NCI-H1417 treated with DMSO at 0.1 percent for 48 hours (cell line): ENCODE measurements around the gene ITFG2.

Experiments used
- DNase-seq: peaks from one replicate; lab custom pipeline; 2025; lab: John Stamatoyannopoulos, UW

ITFG2 gene

DNA sequence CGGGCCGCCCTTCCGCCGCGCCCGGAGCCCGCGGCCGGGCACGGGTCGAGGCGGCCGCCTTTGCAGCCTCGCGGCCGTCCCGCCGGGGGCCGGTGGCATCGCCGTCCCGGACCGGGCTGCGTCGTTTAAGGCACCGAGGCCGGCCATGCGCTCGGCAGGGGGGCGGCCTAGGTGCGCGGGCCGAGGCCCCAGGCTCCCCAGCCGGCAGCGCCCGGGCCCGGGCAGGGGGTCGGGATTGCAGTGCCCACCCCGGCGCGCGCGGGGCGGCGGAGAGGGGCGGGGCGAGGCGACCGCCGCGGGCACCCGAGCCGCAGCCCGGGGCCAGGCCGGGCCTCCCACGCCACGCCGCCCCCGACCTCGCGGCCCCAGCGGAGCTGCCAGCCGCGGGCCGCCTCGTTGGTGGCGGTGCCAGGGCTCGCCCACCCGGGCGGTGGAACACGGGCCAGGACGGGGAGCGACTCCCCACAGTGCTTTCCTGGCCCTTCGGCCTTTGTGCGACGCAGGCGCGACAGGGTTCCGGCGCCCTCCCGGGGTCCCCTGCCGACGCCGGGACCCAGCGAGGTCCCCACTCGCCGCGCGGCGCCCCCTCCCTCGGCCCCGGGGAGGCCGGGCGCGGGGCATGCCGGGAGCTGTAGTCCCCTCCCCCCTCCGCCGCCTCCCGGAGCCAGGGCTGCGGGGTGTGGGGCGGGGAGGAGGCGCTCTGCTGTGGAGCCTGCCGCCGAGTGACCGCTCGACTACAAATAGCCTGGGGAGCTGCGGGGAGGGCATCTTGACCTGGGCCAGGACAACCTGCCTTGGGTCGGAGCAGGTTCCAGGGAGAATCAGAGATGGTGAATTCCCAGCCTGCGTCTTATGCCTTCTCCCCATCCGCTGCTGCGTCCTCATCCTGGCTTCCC, 16.9 kb upstream of the ITFG2 start:
- DNase-seq, result no peak

DNA sequence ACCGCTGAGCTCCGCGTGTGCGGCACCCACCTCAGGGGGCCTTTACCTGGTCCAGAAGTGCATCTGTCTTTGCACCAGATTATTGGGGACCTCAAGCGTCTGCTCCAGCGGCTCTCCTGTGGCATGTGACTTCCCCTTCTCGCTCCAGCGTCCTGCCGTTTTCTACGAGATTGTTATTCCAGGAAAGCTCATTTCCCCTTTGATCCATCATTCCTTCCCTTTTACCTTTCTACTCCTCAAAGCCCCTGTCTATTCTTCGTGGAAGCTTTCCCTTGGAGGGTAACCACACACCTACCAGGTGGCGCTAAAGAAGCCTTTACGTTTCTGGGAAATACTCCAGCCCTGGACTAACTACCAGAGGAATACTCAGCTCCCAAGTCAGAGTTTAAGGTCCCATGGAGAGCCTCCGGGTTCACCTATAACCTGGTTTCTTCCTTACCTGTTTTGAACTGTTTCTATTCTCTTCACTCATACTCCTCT, 16.2 kb upstream of the ITFG2 start:
- no peak for DNase-seq

DNA sequence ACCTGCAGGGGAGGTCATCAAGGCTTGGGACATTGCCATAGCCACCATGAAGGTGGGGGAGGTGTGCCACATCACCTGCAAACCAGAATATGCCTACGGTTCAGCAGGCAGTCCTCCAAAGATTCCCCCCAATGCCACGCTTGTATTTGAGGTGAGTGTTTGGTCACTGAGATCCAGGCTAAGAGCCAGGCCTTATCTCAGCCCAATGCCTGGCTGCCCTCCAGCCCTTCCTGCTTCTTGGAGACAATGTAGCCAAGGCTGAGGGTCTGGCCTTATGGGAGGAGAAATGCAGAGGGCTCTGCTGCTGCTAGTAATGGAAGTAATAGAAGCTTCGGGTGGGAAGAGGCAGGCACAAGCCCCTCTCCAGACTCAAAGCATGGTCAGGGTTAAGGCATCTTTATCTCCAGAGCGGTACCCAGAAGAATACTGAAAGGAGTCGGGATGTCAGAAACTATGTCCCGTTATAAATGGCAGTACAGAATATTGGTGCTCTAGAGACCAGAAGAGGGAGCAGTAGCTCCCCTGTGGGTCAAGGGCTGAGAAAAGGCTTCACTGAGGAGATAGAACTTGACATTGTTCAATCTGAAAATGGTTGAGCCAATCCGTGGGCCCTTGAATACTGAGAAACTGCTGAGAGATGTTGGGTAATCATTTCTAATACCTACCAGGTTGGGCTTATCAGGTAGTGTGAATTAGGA, 14.6 kb upstream of the ITFG2 start:
- no peak for DNase-seq

DNA sequence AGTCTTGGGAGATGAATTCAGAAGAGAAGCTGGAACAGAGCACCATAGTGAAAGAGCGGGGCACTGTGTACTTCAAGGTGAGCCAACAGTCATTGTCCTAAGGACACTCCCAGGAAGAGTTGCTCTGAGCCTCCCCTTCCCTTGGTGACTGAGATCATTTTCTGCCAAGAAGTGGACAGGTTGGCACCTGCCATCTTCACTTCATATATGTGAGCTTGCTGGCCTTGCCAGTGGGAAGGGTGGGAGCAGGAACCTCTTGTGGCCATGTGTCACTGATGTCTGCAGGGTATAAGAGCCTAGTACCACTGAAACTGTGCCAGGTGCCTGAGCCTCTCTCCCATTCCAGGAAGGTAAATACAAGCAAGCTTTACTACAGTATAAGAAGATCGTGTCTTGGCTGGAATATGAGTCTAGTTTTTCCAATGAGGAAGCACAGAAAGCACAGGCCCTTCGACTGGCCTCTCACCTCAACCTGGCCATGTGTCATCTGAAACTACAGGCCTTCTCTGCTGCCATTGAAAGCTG, 12.4 kb upstream of the ITFG2 start:
- no peak for DNase-seq

DNA sequence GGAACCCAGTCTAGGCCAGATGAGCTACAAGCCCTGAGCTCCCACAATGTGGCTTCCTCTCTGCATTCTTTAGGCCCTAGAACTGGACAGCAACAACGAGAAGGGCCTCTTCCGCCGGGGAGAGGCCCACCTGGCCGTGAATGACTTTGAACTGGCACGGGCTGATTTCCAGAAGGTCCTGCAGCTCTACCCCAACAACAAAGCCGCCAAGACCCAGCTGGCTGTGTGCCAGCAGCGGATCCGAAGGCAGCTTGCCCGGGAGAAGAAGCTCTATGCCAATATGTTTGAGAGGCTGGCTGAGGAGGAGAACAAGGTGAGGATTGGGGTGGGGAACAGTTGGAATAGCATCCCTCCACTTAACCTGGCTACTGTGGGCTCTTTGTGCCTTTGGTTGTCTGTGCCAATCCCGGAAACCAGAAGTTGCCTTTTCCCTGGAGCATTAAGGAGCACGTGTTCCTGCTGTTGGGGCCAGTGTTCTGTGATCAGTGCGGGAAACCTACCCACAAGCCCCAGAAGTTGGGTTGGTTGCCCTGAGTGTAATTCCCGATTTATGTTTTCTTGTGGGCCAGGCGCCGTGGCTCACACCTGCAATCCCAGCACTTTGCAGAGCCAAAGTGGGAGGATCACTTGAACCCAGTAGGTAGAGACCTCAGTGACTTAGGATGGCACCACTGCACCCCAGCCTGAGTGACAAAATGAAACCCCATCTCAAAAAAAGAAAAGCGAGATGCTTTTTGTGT, 11.3 kb upstream of the ITFG2 start:
- no peak for DNase-seq

DNA sequence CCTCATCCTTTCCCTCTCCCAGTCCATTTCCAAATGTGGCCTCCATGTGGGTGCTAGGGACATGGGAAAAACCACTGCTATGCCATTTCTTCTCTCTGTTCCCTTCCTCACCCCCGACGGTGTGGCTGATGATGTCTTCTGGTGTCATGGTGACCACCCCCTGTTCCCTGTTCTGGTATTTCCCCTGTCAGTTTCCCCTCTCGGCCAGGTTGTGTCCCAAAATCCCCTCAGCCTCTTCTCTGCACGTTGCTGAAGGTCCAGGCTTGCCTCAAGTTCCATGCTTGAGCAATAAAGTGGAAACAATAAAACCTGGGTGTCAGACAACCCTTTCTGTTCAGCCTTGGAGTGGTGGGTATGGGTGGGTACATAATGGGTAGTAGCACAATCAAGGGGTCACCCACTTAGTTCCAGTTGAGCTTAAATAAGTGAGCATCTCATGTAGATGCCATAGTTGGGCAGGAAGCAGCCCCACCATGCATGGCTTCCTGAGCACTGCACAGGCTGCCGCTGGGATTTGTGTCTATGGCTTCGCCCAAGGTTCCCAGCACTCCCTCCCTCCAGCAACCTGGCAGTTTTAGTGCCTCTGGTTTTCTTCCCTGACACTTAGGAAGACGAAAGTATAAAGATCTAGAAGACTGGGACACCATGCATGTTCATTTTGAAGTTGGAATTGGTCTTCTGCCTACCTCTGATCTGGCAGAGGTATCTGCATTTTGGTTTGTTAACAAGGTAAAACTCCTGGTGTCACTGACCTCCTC, 8.7 kb upstream of the ITFG2 start:
- no peak for DNase-seq

DNA sequence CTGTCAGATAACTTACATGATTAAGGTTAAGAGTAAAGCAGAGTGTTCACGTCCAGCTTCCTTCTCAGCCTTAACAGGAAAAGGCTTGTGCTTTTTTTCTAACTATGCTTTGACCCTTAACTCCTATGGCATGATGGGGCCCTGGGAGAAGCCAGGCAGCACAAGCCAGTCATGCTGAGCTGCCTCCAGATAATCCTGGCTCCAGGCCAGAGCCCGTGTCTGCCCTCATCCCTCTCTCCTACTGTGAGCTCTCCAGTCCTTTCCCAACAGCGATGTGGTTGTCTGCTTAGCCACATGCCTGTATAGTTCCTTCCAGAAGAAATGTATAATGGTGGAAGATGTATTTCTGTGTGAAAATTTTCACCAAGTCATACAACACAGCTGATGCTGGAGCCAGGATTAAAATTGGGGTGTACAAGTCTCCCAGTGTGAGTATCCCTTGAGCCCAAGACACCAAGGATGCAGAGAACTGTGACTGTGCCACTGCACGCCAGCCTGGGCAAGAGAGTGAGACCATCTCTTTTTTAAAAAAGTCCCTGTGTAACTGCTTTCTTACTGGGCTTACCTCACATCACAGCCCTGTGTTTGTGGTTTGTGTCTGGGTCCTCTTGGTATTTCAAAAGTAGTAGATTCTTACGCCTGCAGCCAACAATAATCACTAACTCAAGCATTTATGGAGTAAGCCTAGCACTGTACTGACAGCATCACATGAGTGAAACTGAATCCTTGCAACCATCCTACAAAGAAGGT, 7.9 kb upstream of the ITFG2 start:
- DNase-seq, result no peak

DNA sequence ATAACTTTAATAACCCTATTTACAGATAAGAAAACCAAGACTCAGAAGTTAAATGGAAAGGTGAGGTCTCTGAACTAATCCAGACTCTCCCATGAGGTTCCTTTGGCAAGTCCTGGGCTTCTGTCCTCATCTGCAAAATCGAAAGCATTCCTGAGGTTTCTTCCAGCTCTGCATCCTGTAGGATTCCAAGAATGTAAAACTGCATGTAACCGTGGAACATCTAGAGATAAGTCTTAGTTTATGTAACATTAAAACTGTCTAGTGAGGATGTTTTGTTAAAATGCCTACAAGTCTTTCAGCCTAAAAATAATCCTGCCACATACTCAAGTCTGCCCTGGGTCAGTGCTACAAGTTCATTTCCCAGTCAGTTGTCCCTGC, 7.3 kb upstream of the ITFG2 start:
- no peak for DNase-seq

DNA sequence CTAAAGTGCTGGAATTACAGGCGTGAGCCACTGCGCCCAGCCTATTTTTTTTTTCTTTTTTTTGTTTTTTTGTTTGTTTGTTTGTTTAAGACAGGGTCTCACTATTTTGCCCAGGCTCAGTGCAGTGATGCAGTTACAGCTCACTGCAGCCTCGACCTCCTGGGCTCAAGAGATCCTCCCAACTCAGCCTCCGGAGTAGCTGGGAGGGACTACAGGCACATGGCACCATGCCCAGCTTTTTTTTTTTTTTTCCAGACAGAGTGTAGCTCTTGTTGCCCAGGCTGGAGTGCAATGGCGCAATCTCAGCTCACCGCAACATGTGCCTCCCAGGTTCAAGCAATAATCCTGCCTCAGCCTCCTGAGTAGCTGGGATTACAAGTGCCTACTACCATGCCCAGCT, 5.8 kb upstream of the ITFG2 start:
- DNase-seq, result no peak

DNA sequence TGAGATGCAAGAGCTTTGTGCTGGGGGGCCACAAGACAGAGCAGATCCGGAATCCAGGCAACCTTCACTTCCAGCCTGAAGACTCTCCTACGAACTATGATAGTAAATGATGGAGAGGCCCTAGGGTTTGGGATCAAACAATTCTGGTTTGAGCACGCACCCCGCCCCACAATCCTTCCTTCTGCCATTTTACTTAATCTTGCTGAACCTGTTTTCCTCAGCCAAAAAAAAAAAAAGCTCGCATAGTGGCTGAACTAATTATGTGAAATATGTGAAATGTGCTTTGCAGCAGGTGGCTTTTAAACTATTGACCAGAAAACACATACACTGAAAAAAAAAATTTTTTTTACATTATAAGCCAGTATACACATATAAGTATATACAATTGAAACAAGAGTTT, 667 bp upstream of the ITFG2 start:
- DNase-seq, result no peak

DNA sequence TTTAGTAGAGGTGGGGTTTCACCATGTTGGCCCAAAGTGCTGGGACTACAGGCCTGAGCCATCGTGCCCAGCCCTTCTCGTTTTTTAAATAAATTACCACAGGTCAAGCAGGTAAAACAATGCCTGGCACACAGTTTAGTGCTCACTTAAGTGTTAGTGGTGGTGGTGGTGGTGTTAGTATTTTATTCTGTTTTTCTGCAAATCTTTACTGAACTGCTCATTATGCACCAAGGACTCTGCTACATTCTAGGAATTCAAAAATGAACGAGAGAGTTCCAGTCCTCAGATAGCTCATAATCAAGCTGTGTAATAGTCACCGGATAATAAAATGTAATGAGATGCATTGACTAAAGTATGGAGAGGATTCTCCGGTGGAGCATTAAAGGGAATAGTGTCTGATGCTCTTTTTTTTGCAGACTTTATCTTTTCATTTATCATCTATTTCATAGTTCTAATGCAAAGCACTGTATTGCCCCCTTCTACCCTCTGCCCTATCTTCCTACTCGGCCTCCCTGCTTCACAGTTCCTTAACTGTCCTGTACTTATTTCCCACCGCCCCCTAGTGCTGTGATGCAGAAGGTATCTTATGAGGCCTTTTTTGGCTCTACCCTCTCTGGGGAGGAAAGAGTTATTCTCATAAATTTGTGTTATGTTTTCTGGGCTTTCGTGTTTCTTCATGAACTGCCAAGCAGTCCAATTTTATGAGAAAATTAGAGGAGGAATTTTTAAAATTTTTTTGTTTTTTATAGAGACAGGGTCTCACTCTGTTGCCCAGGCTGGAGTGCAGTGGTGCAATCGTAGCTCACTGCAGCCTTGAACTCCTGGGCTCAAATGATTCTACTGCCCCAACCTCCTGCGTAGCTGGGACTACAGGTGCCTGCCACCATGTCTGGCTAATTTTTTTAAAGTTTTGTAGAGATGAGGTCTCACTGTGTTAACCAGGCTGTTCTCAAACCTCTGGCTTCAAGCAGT, 1.0 kb downstream of the ITFG2 start:
- no peak for DNase-seq

DNA sequence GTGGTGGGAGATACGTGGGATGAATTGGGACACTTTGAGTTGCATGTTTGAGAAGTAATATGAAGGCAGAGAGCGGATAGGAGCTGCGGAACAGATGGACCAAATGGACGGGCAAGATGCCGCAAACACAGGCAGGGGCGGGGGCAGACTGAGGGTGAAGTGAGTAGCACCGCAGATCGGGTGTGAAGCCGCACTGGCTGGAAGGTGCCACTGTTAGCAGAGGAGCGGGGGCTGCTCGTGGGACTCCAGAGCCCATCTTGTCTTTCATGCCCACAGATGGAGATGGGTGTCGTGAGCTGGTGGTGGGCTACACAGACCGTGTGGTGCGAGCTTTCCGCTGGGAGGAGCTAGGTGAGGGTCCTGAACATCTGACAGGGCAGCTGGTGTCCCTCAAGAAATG, 7.3 kb downstream of the ITFG2 start:
- DNase-seq, result no peak

DNA sequence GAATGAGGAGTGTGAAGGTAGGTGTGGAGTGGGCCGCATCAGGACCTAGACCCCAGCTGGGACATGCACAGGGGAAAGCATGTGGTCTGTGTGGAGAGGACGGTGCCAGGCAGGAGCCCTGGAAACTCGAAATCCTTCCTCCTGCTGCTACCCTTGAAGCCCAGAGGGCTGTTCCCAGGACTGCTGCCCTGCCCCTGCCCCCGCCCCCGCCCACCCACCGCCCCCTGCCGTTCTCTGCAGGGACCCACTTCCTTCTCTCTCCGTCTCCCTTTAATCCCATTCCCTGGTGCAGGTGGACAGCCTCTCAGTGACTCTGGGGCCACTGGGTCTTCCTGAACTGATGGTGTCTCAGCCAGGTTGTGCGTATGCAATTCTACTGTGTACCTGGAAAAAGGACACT, 8.0 kb downstream of the ITFG2 start:
- no peak for DNase-seq

DNA sequence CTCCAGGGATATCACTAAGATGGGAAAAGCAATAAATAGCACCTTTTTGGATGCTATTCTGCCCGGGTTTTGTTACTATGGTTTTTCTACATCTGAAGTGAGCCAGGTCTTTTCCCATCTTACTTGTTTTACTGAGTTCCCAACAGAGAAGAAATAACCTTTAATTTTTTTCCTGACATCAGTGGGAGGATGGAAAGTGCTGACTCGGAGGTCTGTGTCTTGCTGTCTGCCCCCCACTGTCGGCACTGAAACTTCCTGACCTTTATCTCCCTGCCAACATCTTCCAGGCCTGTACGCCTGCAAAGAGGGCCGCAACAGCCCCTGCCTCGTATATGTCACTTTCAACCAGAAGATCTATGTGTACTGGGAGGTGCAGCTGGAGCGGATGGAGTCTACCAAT, 11.0 kb downstream of the ITFG2 start:
- DNase-seq, result no peak

DNA sequence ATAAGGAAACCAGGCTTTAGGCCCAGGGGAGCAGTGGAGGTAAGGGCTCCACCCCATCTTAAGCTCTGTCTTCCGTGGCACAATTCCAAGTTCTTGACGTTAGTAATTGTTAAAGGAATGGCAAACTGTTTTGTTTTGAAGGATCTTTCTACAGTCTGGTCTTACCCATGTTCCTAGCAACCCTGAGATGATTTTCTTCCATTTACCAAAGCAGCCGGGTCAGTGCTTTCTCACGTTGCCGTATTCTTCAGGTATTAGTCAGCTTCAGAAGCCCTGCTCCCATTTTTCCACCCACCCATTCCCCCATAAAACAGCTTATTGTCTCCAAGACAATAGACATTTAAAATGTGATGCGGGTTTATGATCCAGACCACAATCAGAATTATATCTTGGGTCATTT, 12.1 kb downstream of the ITFG2 start:
- DNase-seq, result no peak

DNA sequence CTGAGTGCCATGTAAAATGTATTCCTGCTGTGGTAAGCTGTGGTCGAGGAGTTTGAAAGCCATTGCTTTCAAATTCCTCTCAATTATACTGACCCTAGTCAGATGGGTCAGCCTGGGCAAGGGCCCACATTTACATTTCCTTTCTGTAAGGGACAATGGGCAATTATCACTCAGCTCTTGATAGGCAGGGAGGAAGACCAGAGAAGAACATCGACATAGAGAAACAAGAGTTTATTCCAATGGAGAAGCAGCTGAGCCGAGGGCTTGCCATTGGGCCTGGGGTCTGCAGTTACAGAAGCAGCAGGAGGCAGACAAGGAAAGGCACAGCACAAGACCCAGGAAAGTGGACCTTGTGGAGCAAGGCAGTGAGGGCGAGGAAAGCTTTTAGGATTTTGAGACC, 12.7 kb downstream of the ITFG2 start:
- no peak for DNase-seq

DNA sequence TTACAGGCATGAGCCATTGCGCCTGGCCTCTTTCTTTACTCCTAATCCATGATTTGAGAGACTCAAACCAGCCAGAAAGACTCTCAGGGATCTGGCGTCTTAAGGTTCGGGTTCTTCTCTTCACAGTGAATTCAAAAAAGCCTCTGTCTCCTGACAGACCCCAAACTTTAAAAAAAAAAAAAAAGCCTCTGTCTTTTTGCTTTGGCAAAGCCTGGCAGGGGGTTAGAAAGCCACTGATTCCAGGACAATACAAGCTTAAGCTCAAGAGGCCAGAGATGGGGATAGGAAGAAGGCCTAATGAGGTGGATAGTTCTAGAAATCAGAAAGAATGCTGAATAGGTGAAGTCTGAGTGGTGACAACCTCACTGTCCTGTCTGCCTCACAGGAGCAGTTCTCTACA, 13.6 kb downstream of the ITFG2 start:
- DNase-seq, result no peak

DNA sequence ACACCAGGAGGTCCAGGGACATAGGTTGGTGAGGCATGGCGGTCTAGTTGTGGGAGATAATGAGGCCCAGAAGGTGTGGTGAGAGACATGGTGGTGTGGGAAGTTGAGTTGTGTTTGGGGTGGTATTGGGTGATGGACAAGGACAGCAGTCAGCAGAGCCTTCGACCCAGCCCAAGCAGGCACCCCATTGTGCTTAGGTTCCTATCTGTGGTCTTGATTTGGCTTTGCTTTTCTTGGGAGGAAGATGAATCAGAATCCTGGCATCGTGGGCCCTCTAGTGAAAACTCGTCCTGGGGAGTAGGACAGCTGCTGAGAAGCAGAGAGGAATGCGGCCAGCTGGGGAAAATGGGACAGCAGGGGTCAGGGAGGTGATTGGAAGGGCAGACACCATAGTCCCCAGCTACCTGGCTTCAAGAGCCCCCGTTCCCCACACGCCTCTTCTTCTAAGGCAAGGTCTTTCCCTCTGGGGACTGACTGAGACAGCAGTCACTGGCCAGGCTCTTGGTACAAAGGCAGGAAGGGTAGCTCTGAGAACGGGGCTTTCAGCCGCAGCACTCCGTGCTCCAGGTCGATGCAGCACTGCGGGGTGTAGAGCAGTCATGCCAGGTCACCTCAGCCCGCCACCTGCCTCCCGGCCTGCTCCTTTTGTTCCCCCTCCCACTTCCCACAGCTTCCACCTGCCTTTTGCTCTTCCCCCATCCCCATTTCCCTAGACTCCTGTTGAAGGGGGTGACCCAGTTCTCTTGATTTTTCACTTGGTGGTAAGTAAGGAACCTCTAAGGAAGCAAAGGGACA, 14.4 kb downstream of the ITFG2 start:
- no peak for DNase-seq

DNA sequence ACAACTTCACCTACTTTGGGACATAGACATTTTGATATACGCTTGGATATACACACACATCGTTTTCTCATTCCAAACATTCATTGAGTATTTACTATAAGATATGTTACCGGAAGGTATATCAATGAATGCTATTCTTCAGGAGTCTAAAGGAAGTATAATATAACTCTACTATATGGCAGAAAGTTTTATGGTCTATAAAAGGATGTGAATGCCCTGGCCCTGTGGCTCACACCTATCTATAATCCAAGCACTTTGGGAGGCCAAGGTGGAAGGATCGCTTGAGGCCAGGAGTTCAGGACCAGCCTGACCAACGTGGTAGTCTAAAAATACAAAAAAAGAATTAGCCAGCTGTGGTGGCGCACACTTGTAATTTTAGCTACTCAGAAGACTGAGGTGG, 16.8 kb downstream of the ITFG2 start:
- DNase-seq, result no peak
